PC-9 (cell line): ENCODE measurements around the gene UBTD1.

Experiments used
- EZH2 ChIP-seq: fragments of 200-600 bp; sonication (generic); IDR thresholded peaks from 2 replicates; pipeline ENCODE4 v1.8.0; 2017; ENCODE audit warnings: antibody characterized with exemption, low read depth
- TF ChIP-seq, protein P1 (sequence below): fragments of 200-600 bp; sonication (generic); conservative IDR thresholded peaks from 2 replicates; pipeline ENCODE4 v1.6.1; 2017; ENCODE audit warnings: mixed run types, antibody characterized with exemption, mild to moderate bottlenecking, moderate library complexity

DNA sequence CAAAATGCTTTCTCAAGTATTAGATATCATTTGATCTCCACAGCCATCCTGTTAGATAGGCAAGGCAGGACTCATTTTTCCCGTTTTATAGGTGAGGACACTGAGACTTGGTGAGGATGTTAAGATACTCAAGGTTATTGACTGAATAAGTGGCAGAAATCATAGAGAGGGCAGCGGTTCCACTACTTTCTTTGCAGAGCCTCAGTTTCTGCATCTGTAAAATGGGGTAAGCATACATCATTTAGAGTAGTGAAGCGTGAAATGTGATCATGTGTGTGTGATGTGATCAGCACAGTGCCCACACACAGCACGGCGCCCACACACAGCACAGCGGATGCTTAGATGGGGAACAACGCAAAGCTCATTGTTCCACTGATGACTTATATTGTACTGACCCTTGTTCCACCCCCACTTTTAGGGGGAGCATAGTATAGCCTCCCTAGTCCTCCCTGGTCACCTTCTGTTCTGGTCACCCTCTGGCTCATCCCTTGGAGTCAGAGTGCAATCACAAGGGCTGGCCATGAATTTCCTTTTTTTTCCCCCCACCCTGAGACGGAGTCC lies 10.5 kb downstream of the UBTD1 start:
- TF ChIP-seq, protein P1, sequence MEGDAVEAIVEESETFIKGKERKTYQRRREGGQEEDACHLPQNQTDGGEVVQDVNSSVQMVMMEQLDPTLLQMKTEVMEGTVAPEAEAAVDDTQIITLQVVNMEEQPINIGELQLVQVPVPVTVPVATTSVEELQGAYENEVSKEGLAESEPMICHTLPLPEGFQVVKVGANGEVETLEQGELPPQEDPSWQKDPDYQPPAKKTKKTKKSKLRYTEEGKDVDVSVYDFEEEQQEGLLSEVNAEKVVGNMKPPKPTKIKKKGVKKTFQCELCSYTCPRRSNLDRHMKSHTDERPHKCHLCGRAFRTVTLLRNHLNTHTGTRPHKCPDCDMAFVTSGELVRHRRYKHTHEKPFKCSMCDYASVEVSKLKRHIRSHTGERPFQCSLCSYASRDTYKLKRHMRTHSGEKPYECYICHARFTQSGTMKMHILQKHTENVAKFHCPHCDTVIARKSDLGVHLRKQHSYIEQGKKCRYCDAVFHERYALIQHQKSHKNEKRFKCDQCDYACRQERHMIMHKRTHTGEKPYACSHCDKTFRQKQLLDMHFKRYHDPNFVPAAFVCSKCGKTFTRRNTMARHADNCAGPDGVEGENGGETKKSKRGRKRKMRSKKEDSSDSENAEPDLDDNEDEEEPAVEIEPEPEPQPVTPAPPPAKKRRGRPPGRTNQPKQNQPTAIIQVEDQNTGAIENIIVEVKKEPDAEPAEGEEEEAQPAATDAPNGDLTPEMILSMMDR, result no peak
- no peak for TF ChIP-seq EZH2
